GM12878 (cell line): ENCODE measurements around the gene NLRC5. TPM values are rescaled to one million over a fixed set of nuclear protein-coding genes. Genes with fewer than 3 reads are reported as not detected.

ENCODE experiments used
- ATAC-seq: fragments of 200-7000 bp; cut with Tn5 transposase; 3 replicates; pipeline ENCODE4 v1.9.1; 2020; ENCODE audit warnings: mild to moderate bottlenecking, moderate library complexity
- BruUV-seq: library from RNA; stranded (reverse); fragments of 400-500 nt; replicated peaks from 2 replicates; lab custom pipeline; 2021; lab: Mats Ljungman, UMichigan
- CTCF ChIA-PET: fragments of 300-600 bp; sonication (Branson Sonifier 250); formaldehyde crosslinking; extraction: SDS; loops from one replicate; lab custom pipeline; 2021; ENCODE audit warnings: inconsistent platforms; lab: Yijun Ruan, JAX
- POLR2A ChIA-PET: fragments of 350-600 bp; formaldehyde crosslinking; extraction: SDS; loops from one replicate; lab custom pipeline; 2021; ENCODE audit warnings: inconsistent platforms; lab: Charles Lee
- RAD21 ChIA-PET: fragments of 300-600 bp; sonication (Branson Sonifier 250); formaldehyde crosslinking; loops from one replicate; lab custom pipeline; 2023; ENCODE audit warnings: antibody characterized with exemption; ENCODE audit not compliant: unreplicated experiment; lab: Charles Lee
- SMC1A ChIA-PET: fragments of 300-600 bp; sonication (Branson Sonifier 250); formaldehyde crosslinking; loops from one replicate; lab custom pipeline; 2023; ENCODE audit not compliant: unreplicated experiment, uncharacterized antibody; lab: Charles Lee
- DNase-seq: peaks from one replicate; pipeline ENCODE4 v3.0.0-alpha.2; 2011; ENCODE audit warnings: low read depth, low spot score
- FAIRE-seq: peaks from 3 replicates; lab custom pipeline; 2011; peaks lifted over from hg19 to GRCh38; lab: Jason Lieb, UNC
- H2AFZ ChIP-seq: 2 replicates; pipeline ENCODE4 v1.6.0; 2011; ENCODE audit warnings: low read depth, low read length, control low read depth; ENCODE audit not compliant: control insufficient read depth
- H3K27ac ChIP-seq: 2 replicates; pipeline ENCODE4 v1.5.1; 2011; ENCODE audit warnings: control low read depth; ENCODE audit not compliant: control insufficient read depth, insufficient read depth
- H3K27me3 ChIP-seq, 2 experiments: replicated peaks in 1 of 2; 2 replicates each; pipeline versions ENCODE4 v1.6.0 to v1.6.1; 2011; ENCODE audit warnings: low read length in 1 of 2; ENCODE audit not compliant: control insufficient read depth in 2 of 2, insufficient read depth in 2 of 2
- H3K36me3 ChIP-seq, 2 experiments: 2 replicates each; pipeline ENCODE4 v1.5.1; 2011; ENCODE audit warnings: low read length in 1 of 2; ENCODE audit not compliant: control insufficient read depth in 2 of 2, insufficient read depth in 2 of 2
- H3K4me1 ChIP-seq: 2 replicates; pipeline ENCODE4 v1.6.1; 2011; ENCODE audit warnings: mild to moderate bottlenecking, low read length, moderate library complexity, mixed read lengths; ENCODE audit not compliant: control insufficient read depth, insufficient read depth
- H3K4me2 ChIP-seq: 2 replicates; pipeline ENCODE4 v1.6.0; 2011; ENCODE audit warnings: control low read depth; ENCODE audit not compliant: control insufficient read depth, insufficient read depth
- H3K4me3 ChIP-seq: fragments of 200-600 bp; sonication (generic); 2 replicates; pipeline ENCODE4 v1.5.1; 2016
- H3K79me2 ChIP-seq: 2 replicates; pipeline ENCODE4 v1.6.0; 2011; ENCODE audit warnings: low read length; ENCODE audit not compliant: control insufficient read depth, insufficient read depth
- H3K9ac ChIP-seq: 2 replicates; pipeline ENCODE4 v1.8.0; 2011; ENCODE audit warnings: low read length, control low read depth, mixed read lengths; ENCODE audit not compliant: control insufficient read depth, insufficient read depth
- H3K9me3 ChIP-seq: replicated peaks from 3 replicates; pipeline ENCODE4 v1.5.1; 2011; ENCODE audit warnings: mild to moderate bottlenecking, low read length; ENCODE audit not compliant: control insufficient read depth, insufficient read depth
- H4K20me1 ChIP-seq: 2 replicates; pipeline ENCODE4 v1.6.0; 2011; ENCODE audit not compliant: control insufficient read depth, insufficient read depth
- CREM ChIP-seq: IDR thresholded peaks from 2 replicates; pipeline ENCODE4 v1.6.1; 2014; ENCODE audit warnings: antibody characterized with exemption, low read depth
- KLF5 ChIP-seq: fragments of 450-650 bp; IDR thresholded peaks from 2 replicates; pipeline ENCODE4 v1.6.1; 2014; ENCODE audit warnings: mild to moderate bottlenecking; ENCODE audit not compliant: partially characterized antibody
- NR2C1 ChIP-seq: fragments of 450-650 bp; IDR thresholded peaks from 2 replicates; pipeline ENCODE4 v1.6.1; 2017; ENCODE audit warnings: antibody characterized with exemption, mild to moderate bottlenecking, moderate library complexity
- REST ChIP-seq: IDR thresholded peaks from 2 replicates; pipeline ENCODE4 v1.6.1; 2012; ENCODE audit warnings: mild to moderate bottlenecking, low read depth, low read length
- ZBTB33 ChIP-seq: fragments of 450-650 bp; IDR thresholded peaks from 2 replicates; pipeline ENCODE4 v1.6.1; 2017; ENCODE audit warnings: mild to moderate bottlenecking
- ZNF217 ChIP-seq: fragments of 450-650 bp; IDR thresholded peaks from 2 replicates; pipeline ENCODE4 v1.6.1; 2017; ENCODE audit warnings: antibody characterized with exemption, mild to moderate bottlenecking
- ZNF24 ChIP-seq: fragments of 450-650 bp; IDR thresholded peaks from 2 replicates; pipeline ENCODE4 v1.6.1; 2017; ENCODE audit warnings: antibody characterized with exemption, mild to moderate bottlenecking
- WGBS: methylation state at CpG from one replicate; pipeline ENCODE4 v1.1.6; 2016; ENCODE audit warnings: low lambda C conversion rate; ENCODE audit not compliant: insufficient replicate concordance, insufficient coverage; ENCODE audit errors: missing lambda C conversion rate; 5-methylcytosine and 5-hydroxymethylcytosine counted together
- in situ Hi-C: fragments of 300-500 bp; cut with MboI; formaldehyde crosslinking; loops from 9 replicates; pipeline ENCODE4 v1.14.3; 2018; ENCODE audit warnings: mixed read lengths
- intact Hi-C: fragments of 100-400 bp; cut with micrococcal nuclease; formaldehyde crosslinking; loops from one replicate; pipeline ENCODE4 v1.14.2; 2022; ENCODE audit not compliant: unreplicated experiment
- polyA plus RNA-seq, 11 experiments: library from polyadenylated mRNA; depleted of rRNA in 4 of 11; unstranded in 6 of 11; stranded (reverse) in 5 of 11; fragments of >200 nt; fragmentation: Nextera tagmentation in 4 of 11; fragmentation: Illumina TruSeq in 1 of 11; extraction: Ambion mirVana in 4 of 11; extraction: Trizol in 1 of 11; gene quantifications; 1 replicate in 1 of 11; 2 replicates in 10 of 11; pipeline versions ENCODE4 v1.2.1 to v1.2.3, GENCODE V29; 2011 to 2016; ENCODE audit warnings: inconsistent platforms in 2 of 11, missing spikeins in 2 of 11, low read depth in 1 of 11
- total RNA-seq, 4 experiments: library from RNA; depleted of rRNA in 3 of 4; stranded (reverse); fragments of >200 nt in 3 of 4; fragmentation: Illumina TruSeq in 1 of 4; extraction: Trizol in 1 of 4; gene quantifications; 2 replicates each; pipeline versions ENCODE4 v1.2.1 to v1.2.3, GENCODE V29; 2013 to 2021

Gene NLRC5
- total and polyA plus RNA-seq, 10 of the 15 experiments (the other 5 are each of a cell fraction or from before 2014, with no cell fraction given): 13.1 to 105 (median 57.3) TPM

- intact Hi-C loops (no loop called here), in situ Hi-C loops (no loop called here)
- ChIA-PET POLR2A (interaction anchor here (0.5 to 2.0 kb wide), 2 partner anchors 12 to 233 kb away, joined by 3 to 8 read pairs; no protein-coding TSS in a partner anchor), CTCF (interaction anchor here (1.2 to 3.4 kb wide), 5 partner anchors 10 to 62 kb away, joined by 3 to 10 read pairs (median 5); no protein-coding TSS in a partner anchor), RAD21 (interaction anchor here (1.0 kb wide), 1 partner anchor 14 kb away, joined by 4 read pairs; no protein-coding TSS in a partner anchor), SMC1A (interaction anchor here (1.6 kb wide), 1 partner anchor 11 kb away, joined by 4 read pairs; no protein-coding TSS in a partner anchor)
- no peak overlapping the region for H3K27ac ChIP-seq
- no peaks in the 10 kb centered on the region for H4K20me1 ChIP-seq
- H3K79me2 ChIP-seq: no peaks in the 10 kb centered on the region
- DNase-seq (no peak), ATAC-seq (no peak), FAIRE-seq (no peak)
- peaks cover 17 to 24% of the 10 kb centered on the region in 2 experiments for H3K36me3 ChIP-seq
- no peak overlapping the region for H3K9ac ChIP-seq
- no peak overlapping the region for H3K4me3 ChIP-seq
- TF ChIP-seq CREM (no peak), ZNF24 (no peak), ZNF217 (no peak), ZBTB33 (no peak), NR2C1 (no peak), KLF5 (no peak), REST (no peak)
- H3K9me3 ChIP-seq: no peaks in the 10 kb centered on the region
- no peak overlapping the region for H2AFZ ChIP-seq
- H3K27me3 ChIP-seq: no peaks in the 10 kb centered on the region
- 82% methylated on average over 3 of the region's 3 CpGs for WGBS
- H3K4me1 ChIP-seq: no peaks in the 10 kb centered on the region; the same call in 1 of the 2 replicates
- no TSS peak for BruUV-seq
- H3K4me2 ChIP-seq: no peak overlapping the region
Measured at GRCh38 chr16:57026778-57027062, 37.4 kb downstream of the NLRC5 start.
